HG02763 (cell line): ENCODE measurements around the gene SERPINB4.
"Not testable (repeated sequence)": the region's sequence is repeated elsewhere in the genome, so short reads cannot be mapped to it uniquely, and the experiment has no call there.

Source experiments
- ATAC-seq: cut with Tn5 transposase; IDR thresholded peaks from one replicate; pipeline ENCODE4 v1.9.1; 2021; ENCODE audit warnings: mild to moderate bottlenecking, moderate library complexity; ENCODE audit not compliant: unreplicated experiment

The SERPINB4 gene

DNA sequence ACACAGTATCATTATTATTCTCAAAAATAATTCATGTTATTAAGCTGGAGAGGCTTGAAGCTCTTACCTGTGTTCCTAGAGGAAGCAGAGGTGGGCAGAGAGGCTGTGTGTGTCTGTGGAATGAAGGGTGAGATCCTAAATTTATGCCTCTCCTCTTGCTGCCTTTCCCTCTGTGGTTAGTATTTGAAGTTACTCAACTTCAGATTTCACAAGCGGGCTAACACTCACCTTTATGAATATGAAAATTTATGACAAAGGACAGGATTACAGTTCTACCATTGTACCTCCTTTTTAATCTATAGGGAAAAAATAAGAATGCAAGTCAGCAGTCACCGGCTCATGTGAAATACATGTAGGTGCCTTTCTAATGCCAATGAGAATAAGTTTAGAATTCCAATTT lies at the start of gene SERPINB4:
TSS of gene SERPINB4 (minus strand) at position 115 of the 400 bp plus-strand sequence. CDS start 679 bp downstream, outside the sequence.
- ATAC-seq = not testable (repeated sequence)

DNA sequence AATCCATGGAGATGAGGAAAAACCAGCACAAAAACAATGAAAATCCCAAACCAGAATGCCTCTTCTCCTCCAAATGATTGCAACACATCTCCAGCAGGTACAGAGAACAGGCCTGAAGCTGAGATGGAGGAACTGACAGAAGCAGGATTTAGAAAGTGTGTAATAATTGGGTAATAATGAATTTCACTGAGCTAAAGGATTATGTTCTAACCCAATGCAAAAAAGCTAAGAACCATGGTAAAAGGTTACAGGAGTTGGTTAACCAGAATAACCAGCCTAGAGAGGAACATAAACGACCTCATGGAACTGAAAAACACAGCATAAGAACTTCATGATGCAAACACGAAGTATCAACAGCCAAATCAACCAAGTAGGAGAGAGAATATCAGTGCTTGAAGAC lies 45.0 kb upstream of the SERPINB4 start:
- ATAC-seq = no peak

DNA sequence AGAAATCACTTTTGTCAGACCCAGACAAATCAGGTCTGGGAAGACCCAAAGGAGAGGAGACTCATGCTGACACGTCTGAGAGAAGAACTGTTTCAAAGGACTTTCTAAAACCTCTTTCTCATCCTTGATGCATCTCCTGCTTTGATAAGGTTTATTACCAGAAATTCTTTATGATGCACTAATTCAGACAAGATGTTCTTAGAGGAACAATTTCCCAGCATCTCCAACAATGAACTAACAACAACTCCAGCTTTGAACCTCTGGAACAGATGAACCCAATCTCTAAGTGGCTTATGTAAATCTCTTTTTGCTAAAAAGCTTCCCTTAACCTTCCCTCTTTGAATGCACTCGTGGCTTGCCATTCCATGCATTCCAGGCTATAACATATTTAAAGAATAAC lies 42.8 kb upstream of the SERPINB4 start:
- ATAC-seq = no peak

DNA sequence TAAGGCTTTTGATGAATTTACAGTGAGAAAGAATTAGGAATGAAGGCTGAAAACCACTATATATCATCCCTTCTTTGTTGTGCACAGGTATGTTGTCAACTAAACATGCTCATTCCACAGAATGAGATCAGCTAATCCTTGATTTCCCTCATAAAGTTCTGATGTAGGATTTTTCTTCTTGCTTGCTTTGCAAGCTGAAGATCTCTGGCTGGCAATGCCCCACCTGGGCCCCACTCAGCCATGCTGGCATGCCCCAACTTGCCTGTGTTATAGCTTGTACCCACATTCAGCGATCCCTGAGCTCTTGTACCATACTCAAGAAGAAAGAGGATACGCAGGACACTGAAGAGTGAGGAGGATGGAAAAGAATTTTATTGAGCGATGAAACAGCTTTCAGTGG lies 40.7 kb upstream of the SERPINB4 start:
- no peak for ATAC-seq

DNA sequence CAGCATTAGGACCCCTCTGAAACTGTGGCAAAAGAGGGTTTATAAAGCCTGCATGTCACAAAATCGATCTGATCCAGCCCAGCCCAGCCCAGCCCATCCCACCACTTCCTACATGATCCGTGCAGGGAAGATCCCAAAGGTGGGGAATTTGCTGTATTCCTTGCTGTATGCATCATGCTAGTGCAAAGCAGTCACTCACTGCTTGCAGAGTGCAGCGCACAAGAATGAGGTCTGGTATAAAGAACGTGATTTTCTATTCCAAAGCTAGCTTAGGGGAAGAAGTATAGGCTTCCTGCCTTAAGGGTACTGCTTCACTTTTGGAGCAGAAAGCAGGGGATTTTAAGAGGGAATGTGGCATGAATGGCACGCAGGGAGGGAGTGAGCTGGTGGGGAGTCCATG lies 39.8 kb upstream of the SERPINB4 start:
- no peak for ATAC-seq

DNA sequence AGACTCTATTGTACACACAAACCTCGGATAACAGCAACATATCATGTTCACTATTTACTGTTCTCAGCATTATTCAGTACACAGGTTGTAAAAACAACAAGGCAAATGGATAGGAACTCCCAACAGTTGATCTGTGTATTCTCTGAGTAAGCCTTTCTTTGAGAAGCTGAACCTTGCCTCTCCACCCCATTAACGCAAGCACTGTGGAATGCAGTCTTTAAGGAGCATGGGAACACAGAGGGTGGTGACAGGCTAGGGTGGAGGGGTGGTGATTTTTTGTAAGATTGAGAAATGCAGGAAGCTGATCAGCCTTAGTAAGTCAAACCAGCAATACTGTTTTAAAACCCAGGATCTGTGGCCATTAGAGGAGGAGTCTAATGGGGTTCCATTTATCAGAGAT lies 39.1 kb upstream of the SERPINB4 start:
- no peak for ATAC-seq

DNA sequence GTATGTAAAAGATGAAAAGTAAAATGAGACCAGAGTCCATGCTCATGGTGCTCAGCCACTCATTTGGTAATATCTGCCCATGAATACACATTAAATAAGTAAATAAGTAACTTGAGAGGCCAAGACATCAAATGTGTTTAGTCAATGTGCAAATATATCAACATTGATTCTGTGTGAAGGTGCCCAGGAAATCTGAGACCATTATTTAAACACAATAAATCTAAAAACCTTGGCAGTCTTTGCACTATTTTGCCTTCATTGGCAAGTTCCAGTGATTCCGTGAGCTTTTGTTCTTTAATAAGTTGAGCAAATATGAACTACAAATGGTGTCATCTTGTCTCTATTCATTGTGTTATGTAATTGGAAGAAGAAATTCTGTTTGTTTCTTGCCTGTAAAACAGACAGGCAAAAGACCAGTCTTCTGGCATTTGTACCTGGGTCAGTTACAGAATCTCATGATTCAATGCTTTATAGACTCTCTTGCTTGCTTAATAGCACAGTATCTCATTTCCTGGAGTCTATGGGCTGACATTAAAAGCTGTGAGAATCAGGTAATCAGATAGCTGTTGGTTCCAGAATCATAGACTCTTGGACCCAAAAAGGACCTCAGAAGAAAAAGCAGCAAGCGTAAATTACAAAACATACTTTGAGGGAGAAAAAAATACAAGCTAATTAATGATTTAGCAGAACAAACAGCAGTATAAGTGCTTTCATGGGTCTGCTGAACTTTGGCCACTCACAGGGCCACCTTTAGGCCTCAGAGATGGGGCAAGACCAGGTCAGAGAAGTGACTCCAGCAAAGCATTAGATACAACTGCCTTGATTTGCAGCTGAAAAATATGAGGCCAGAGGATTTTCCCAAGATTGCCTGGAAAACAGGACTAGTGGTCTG lies 37.6 kb upstream of the SERPINB4 start:
- no peak for ATAC-seq

DNA sequence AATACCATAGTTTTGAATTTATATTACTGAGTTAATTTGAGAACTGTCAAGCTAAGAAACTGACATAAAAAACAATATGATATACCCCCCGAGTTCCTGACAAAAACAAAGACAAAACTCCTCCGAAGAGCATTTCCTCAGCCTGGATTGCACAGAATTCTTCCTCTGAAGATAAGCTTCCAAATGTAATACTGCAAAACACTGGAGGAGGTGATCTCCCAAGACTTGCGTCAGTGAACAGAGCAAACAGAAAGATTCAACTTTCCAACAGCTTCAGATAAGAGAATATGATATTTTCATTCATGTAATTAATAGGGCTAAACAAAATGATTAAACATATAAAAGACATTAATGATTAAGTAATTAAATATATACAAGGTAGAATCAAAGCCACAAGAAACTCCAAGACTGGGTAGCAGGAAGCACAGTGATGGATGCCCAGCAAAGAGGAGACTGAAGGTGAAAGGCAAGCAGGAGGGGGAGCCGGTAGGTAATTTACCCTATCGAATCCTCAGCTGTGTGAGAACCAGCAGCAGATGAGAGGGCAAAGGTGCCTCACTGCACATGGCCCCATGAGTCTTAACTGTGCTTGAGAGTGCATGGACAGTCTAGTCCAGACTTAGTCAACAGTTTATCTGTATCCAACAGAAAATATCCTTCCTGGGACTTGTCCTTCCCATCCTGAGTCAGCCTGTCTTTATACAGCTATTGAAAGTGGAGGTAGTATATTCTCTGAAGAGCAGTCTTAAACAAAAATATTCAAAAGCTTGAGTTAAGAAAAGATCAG lies 36.0 kb upstream of the SERPINB4 start:
- ATAC-seq = no peak

DNA sequence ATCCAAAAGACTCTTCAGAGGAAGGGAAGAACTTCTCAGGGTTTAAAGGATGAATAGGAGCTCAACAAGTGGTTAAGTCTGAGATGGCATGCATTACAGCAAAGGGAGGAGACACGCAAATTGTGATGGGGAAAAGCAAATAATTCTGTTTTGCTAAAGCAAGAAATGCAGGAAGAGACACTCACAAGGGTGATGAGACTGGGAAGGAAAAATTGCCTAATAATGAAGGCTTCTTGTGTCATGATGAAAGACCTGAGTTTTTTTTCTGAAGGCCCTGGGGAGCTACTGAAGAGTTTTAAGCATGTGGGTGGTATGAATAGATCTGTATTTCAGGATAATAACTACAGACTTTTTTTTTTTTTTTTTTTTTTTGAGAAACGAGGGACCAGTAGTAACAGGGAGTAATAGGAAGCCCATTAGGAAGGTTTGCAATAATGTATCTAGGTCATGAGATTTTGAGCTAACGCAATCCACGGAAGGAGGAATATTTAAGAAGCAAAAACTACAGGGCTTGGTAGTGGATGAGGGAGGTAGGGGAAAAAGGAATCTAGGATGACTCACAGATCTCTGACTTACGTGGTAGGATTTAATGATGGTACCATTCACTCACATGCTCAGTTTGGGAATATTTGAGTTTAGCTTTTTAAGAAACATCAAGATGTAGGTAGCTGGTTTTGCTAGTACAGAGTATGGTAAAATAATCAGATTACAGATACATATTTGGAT lies 33.6 kb upstream of the SERPINB4 start:
- ATAC-seq = no peak

DNA sequence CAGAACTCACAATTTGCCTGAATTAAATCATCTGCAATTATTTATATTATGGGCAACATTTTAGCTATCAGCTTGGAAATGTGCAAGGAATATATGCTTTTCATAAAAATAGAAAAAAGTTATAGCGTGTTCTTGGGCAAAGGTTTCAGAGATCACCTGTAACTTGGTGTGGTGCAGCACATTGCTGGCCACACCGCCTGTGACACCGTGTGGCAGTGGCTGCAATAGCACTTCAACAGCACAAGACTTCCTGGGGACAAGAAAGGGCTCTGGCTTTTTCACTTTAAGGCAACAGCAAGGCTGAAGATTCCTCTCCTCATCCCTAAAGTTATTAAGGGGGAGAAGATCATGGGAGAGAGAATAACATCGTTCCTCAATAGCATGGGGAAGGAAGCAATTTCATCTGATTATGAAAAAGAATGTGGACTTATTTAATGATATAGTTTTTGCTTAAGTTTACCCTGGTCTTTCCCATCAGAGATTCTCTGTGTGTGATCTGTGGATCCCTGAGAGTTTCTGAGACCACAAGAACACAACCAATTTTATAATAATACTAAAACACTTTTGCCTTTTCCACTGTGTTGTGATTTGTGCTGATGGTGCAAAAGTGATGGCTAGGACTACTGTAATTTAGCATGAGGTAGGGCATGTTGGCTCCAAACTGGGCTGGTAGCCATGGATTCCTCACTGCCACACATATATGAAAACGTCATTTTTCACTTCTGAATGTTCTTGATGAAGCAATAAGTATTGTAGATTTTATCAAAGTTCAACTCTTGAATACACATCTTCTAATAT lies 32.7 kb upstream of the SERPINB4 start:
- no peak for ATAC-seq

DNA sequence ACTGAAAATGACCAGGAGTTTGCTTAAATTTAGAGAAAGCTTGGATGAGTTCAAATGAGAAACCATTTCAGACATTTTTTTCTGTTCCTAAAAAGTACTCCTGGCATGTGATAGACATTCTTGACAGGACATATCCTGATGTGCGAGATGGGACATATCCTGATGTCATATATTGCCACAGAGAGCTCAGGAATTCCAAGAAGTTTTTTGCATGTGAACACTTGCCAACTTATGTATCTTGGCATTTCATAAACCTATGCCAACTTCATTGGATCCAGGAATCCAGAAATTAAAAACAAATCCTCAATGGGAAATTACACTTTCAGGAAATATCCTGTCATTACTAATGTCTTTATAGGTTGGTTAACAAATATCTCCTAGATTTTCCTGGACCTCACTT lies 20.5 kb upstream of the SERPINB4 start:
- ATAC-seq = no peak

DNA sequence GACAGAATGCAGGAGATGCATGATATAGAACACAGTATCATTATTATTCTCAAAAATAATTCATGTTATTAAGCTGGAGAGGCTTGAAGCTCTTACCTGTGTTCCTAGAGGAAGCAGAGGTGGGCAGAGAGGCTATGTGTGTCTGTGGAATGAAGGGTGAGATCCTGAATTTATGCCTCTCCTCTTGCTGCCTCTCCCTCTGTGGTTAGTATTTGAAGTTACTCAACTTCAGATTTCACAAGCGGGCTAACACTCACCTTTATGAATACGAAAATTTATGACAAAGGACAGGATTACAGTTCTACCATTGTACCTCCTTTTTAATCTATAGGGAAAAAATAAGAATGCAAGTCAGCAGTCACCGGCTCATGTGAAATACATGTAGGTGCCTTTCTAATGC lies 17.7 kb upstream of the SERPINB4 start, which contains the start of gene SERPINB3:
TSS of gene SERPINB3 (minus strand) at position 144 of the 400 bp plus-strand sequence. CDS start 677 bp downstream, outside the sequence.
- not testable (repeated sequence) for ATAC-seq

DNA sequence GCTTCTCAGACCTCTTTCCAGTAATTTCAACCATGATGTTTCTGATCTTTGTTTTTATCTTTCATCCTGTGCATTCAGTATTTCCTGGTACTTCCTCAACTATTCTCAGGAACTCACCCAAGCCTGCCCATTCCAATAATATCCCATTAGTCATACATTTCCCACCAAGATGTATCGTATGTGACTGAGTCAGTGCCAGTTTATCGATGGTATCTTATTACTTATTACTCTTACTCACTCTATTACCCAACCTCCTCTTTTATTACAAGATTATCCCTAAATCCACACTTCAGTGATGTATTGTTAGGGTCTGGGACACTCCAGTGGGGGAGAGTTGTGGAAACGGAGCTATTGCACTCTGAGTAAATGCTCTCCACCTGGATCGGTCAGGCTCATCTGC lies 14.9 kb upstream of the SERPINB4 start:
- not testable (repeated sequence) for ATAC-seq

DNA sequence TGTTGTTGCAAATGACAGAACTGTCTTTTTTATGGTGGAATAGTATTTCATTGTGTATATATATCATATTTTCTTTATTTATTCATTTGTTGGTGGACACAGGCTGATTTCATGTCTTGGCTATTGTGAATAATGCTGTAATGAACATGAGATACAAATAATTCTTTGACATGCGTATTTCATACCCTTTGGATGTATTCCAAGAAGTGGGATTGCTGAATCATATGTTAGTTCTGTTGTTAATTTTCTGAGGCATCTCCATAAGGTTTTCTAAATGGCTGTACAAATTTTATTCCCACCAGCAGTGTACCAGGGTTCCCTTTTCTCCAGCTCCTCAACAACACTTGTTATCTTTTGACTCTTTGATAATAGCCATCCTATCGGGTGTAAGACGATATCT lies 6.2 kb upstream of the SERPINB4 start:
- ATAC-seq = not testable (repeated sequence)

DNA sequence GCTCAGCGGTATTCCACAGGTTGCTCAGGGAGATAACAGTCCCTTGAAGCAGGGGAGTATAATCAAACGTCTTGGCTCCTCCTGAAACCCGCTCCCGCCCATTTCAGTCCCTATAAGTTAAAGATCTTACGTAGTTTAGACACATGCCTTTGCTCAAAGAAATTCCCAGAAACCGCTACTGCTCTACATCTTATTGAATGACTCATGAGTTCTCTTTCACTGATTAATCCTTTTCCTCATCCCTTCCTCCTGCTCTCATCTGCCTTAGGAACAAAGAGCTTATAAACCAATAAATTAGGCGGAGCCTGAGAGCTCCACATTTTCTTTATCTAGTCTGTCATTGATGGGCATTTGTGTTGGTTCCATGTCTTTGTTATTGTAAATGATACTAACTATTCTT lies 4.2 kb upstream of the SERPINB4 start:
- ATAC-seq = no peak

DNA sequence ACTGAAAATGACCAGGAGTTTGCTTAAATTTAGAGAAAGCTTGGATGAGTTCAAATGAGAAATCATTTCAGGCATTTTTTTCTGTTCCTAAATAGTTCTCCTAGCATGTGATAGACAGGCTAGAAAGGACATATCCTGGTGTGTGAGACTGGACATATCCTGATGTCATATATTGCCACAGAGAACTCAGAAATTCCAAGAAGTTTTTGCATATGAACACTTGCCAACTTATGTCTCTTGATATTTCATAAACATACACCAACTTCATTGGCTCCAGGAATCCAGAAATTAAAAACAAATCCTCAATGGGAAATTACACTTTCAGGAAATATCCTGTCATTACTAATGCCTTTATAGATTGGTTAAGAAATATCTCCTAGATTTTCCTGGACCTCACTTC lies 2.9 kb upstream of the SERPINB4 start:
- no peak for ATAC-seq

DNA sequence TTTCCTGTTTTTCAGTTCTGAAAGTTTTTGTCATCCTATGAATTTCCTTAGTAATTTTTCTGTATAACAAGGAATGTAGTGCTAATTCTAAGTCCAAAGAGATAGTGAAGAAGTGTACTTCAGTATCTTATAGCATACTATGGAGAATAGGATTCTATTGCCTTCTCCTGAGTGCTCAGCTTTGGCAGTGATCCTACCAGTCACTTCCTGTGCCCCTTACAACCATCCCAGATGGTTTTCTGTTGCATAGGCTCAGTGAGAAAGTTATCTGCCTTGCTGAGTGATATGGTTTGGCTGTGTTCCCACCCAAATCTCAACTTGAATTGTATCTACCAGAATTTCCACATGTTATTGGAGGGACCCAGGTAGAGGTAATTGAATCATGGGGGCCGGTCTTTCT lies 638 bp upstream of the SERPINB4 start:
- not testable (repeated sequence) for ATAC-seq

DNA sequence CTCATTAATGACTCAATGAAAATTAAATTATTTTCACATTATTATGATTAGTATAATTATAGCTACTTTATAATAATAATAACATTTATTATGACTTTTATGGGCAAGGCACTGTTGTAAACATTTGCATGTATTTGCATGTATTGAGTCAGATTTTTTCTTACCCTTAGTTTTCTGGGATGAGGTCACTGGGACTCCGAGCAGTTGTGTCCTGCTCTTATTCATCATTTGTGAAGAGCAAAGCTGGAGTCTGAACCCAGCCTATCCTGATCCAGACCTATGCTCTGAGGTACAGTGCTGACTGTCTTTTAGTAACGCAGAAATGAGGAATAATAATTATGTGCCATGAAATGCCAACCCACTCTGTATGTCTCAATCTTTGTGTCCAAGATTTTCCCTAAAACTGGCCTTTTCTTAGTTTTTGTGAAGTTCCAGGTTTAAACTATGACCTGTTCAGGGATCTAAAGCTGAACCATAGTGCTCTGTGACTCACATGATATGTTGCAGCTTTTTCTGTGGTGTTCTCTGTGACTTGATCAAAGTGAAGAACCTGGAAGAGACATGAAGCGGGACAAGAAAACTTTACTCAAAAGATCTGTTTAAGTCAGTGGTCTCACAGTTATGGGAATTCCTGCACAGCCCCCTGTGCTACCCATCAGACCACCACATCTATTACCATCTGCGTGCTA lies 1.2 kb downstream of the SERPINB4 start:
- not testable (repeated sequence) for ATAC-seq

DNA sequence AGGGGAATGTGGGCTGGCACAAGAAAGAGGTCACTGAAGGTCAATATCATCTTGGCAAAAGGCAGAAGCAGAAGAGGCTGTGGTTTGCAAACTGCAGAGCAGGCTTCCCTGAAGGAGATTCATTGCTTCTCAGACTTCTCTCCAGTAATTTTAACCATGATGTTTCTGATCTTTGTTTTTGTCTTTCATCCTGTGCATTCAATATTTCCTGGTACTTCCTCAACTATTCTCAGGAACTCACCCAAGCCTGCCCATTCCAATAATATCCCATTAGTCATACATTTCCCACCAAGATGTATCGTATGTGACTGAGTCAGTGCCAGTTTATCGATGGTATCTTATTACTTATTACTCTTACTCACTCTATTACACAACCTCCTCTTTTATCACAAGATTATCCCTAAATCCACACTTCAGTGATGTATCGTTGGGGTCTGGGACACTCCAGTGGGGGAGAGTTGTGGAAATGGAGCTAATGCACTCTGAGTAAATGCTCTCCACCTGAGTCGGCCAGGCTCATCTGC lies 2.8 kb downstream of the SERPINB4 start:
- ATAC-seq = not testable (repeated sequence)
